HepG2 (cell line): Measurements from ENCODE around the gene TENM3. TPM values are rescaled to one million over a fixed set of nuclear protein-coding genes. Genes with fewer than 3 reads are reported as not detected.

Source experiments
- ATAC-seq: fragments of 200-7000 bp; cut with Tn5 transposase; 3 replicates; pipeline ENCODE4 v1.9.1; 2020; ENCODE audit warnings: mild to moderate bottlenecking, moderate library complexity
- BruUV-seq: library from RNA; stranded (reverse); fragments of 400-500 nt; replicated peaks from 2 replicates; lab custom pipeline; 2021; lab: Mats Ljungman, UMichigan
- CTCF ChIA-PET: fragments of 300-600 bp; formaldehyde crosslinking; extraction: SDS; loops from one replicate; lab custom pipeline; 2021; ENCODE audit warnings: low total read pairs, inconsistent platforms, low intra/inter-chr PET ratio; lab: Yijun Ruan, JAX
- POLR2A ChIA-PET: fragments of 350-600 bp; sonication (Branson Sonifier 250); formaldehyde crosslinking; loops from one replicate; lab custom pipeline; 2020; ENCODE audit warnings: antibody characterized with exemption, inconsistent platforms; lab: Yijun Ruan, JAX
- DNase-seq: peaks from one replicate; pipeline ENCODE4 v3.0.0-alpha.2; 2015; ENCODE audit warnings: low spot score
- FAIRE-seq: peaks from 3 replicates; lab custom pipeline; 2011; peaks lifted over from hg19 to GRCh38; lab: Jason Lieb, UNC
- H2AFZ ChIP-seq: one replicate; pipeline ENCODE4 v1.6.1; 2011; ENCODE audit warnings: low read length, inconsistent platforms
- H3K27ac ChIP-seq: fragments of 300-600 bp; 3 replicates; pipeline ENCODE4 v1.8.0; 2011; ENCODE audit warnings: mixed run types, mild to moderate bottlenecking, mixed read lengths, low read length, inconsistent platforms; ENCODE audit not compliant: insufficient read depth; ENCODE audit errors: extremely low read length
- H3K27me3 ChIP-seq, 2 experiments: fragments of 200-600 bp in 1 of 2; 2 replicates in 1 of 2; 3 replicates in 1 of 2; pipeline versions ENCODE4 v1.6.0 to v1.8.0; 2011; ENCODE audit warnings: low read length in 2 of 2, mild to moderate bottlenecking in 2 of 2, moderate library complexity in 2 of 2, inconsistent platforms in 1 of 2; ENCODE audit not compliant: insufficient read depth in 2 of 2, control insufficient read depth in 1 of 2
- H3K36me3 ChIP-seq, 2 experiments: fragments of 200-600 bp in 1 of 2; replicated peaks in 1 of 2; 2 replicates in 1 of 2; 3 replicates in 1 of 2; pipeline versions ENCODE4 v1.5.1 to v1.8.0; 2011; ENCODE audit warnings: low read length in 2 of 2, inconsistent platforms in 1 of 2; ENCODE audit not compliant: insufficient read depth in 2 of 2, control insufficient read depth in 1 of 2
- H3K4me1 ChIP-seq: 2 replicates; pipeline ENCODE4 v1.5.1; 2012; ENCODE audit warnings: low read length, inconsistent platforms; ENCODE audit not compliant: insufficient read depth
- H3K4me2 ChIP-seq: 2 replicates; pipeline ENCODE4 v1.6.0; 2011; ENCODE audit warnings: low read depth, low read length, inconsistent platforms
- H3K4me3 ChIP-seq, 3 experiments: fragments of 200-600 bp in 1 of 3; sonication (generic), shearing (Covaris generic) in 1 of 3; replicated peaks in 1 of 3; 2 replicates each; pipeline ENCODE4 v1.5.1; 2011 to 2016; ENCODE audit warnings: low read length in 3 of 3, inconsistent platforms in 2 of 3, low read depth in 2 of 3, mild to moderate bottlenecking in 2 of 3, control low read depth in 1 of 3, mixed read lengths in 1 of 3; ENCODE audit not compliant: insufficient read depth in 1 of 3
- H3K79me2 ChIP-seq: one replicate; pipeline ENCODE4 v1.6.1; 2011; ENCODE audit warnings: low read length, inconsistent platforms; ENCODE audit not compliant: insufficient read depth
- H3K9ac ChIP-seq: 2 replicates; pipeline ENCODE4 v1.6.0; 2011; ENCODE audit warnings: mild to moderate bottlenecking, low read depth, low read length, inconsistent platforms; ENCODE audit not compliant: insufficient read depth
- H3K9me3 ChIP-seq: 2 replicates; pipeline ENCODE4 v1.5.1; 2012; ENCODE audit warnings: mild to moderate bottlenecking, low read length
- H4K20me1 ChIP-seq: 2 replicates; pipeline ENCODE4 v1.6.0; 2011; ENCODE audit warnings: inconsistent platforms, mild to moderate bottlenecking, low read length, moderate library complexity; ENCODE audit not compliant: insufficient read depth
- ARID2 ChIP-seq: sonication (generic); formaldehyde crosslinking; IDR thresholded peaks from 2 replicates; pipeline ENCODE4 v1.8.1; 2022; ENCODE audit warnings: mild to moderate bottlenecking, missing genetic modification reagents, borderline replicate concordance
- CENPX ChIP-seq: sonication (generic); formaldehyde crosslinking; IDR thresholded peaks from 2 replicates; pipeline ENCODE4 v1.9.0; 2021; ENCODE audit warnings: mild to moderate bottlenecking, missing genetic modification reagents, moderate library complexity
- FOXM1 ChIP-seq: sonication (generic); formaldehyde crosslinking; IDR thresholded peaks from 2 replicates; pipeline ENCODE4 v1.5.0; 2020; ENCODE audit warnings: missing genetic modification reagents
- GABPA ChIP-seq, 2 experiments: IDR thresholded peaks; 2 replicates each; pipeline ENCODE4 v1.6.1; 2011 to 2016; ENCODE audit warnings: low read depth in 2 of 2, low read length in 1 of 2, missing biosample characterization in 1 of 2, missing genetic modification characterization in 1 of 2
- HNRNPL ChIP-seq: fragments of 200-400 bp; formaldehyde crosslinking; IDR thresholded peaks from 2 replicates; pipeline ENCODE4 v1.6.1; 2017; ENCODE audit warnings: mild to moderate bottlenecking, low read depth, low read length
- HOXA9 ChIP-seq: sonication (generic); formaldehyde crosslinking; IDR thresholded peaks from 2 replicates; pipeline ENCODE4 v1.8.1; 2022; ENCODE audit warnings: missing genetic modification reagents, mild to moderate bottlenecking, moderate library complexity, borderline replicate concordance
- KDM2A ChIP-seq: sonication (generic); formaldehyde crosslinking; IDR thresholded peaks from 2 replicates; pipeline ENCODE4 v1.4.0; 2020; ENCODE audit warnings: low read depth, missing genetic modification reagents, borderline replicate concordance
- MYNN ChIP-seq: sonication (generic); formaldehyde crosslinking; IDR thresholded peaks from 2 replicates; pipeline ENCODE4 v1.4.0; 2020; ENCODE audit warnings: mild to moderate bottlenecking, low read depth, missing genetic modification reagents
- NR2C2 ChIP-seq: sonication (generic); formaldehyde crosslinking; IDR thresholded peaks from 2 replicates; pipeline ENCODE4 v1.4.0; 2020; ENCODE audit warnings: missing genetic modification reagents, mild to moderate bottlenecking, moderate library complexity, borderline replicate concordance
- SMARCE1 ChIP-seq: fragments of 450-650 bp; IDR thresholded peaks from 2 replicates; pipeline ENCODE4 v1.6.1; 2017; ENCODE audit warnings: borderline replicate concordance
- STAG1 ChIP-seq: sonication (generic); formaldehyde crosslinking; IDR thresholded peaks from 2 replicates; pipeline ENCODE4 v1.4.0; 2020; ENCODE audit warnings: missing genetic modification reagents
- ZMAT3 ChIP-seq: sonication (generic); formaldehyde crosslinking; conservative IDR thresholded peaks from 2 replicates; pipeline ENCODE4 v1.7.0; 2021; ENCODE audit warnings: missing genetic modification reagents
- ZNF749 ChIP-seq: sonication (generic); formaldehyde crosslinking; IDR thresholded peaks from 2 replicates; pipeline ENCODE4 v1.8.0; 2022; ENCODE audit warnings: mild to moderate bottlenecking, missing genetic modification reagents, moderate library complexity, borderline replicate concordance
- WGBS: methylation state at CpG from one replicate; pipeline ENCODE4 v1.1.6; 2017; ENCODE audit warnings: low lambda C conversion rate; 5-methylcytosine and 5-hydroxymethylcytosine counted together
- in situ Hi-C: cut with HindIII; loops from 2 replicates; pipeline ENCODE4 v1.10.0; 2017; ENCODE audit warnings: low pct_unique_long_range_greater_than_20kb; ENCODE audit not compliant: extremely low pct_ligation_motif_present
- intact Hi-C: fragments of 100-400 bp; cut with micrococcal nuclease; formaldehyde crosslinking; loops from one replicate; pipeline ENCODE4 v1.10.0; 2022; ENCODE audit not compliant: unreplicated experiment
- polyA plus RNA-seq, 8 experiments: library from polyadenylated mRNA; depleted of rRNA in 3 of 8; stranded (reverse) in 7 of 8; unstranded in 1 of 8; fragments of >200 nt; fragmentation: Illumina TruSeq in 4 of 8; extraction: Trizol in 4 of 8; gene quantifications; 2 replicates each; pipeline versions ENCODE4 v1.2.1 to v1.2.3, GENCODE V29; 2011 to 2016; ENCODE audit warnings: low read depth in 4 of 8, missing spikeins in 1 of 8, mixed read lengths in 1 of 8; ENCODE audit not compliant: insufficient read depth in 1 of 8
- total RNA-seq, 5 experiments: library from RNA; depleted of rRNA; stranded (reverse); fragments of >200 nt; fragmentation: Illumina TruSeq; extraction: Trizol; gene quantifications; 2 replicates each; pipeline ENCODE4 v1.2.3, GENCODE V29; 2016; ENCODE audit warnings: low read depth in 1 of 5
- TF ChIP-seq, protein P1 (sequence below): sonication (generic); formaldehyde crosslinking; IDR thresholded peaks from 2 replicates; pipeline ENCODE4 v1.4.0; 2020; ENCODE audit warnings: missing genetic modification reagents, borderline replicate concordance
- TF ChIP-seq, protein P2 (sequence below): sonication (generic); formaldehyde crosslinking; IDR thresholded peaks from 2 replicates; pipeline ENCODE4 v1.4.0; 2020; ENCODE audit warnings: missing genetic modification reagents
- TF ChIP-seq, protein P3 (sequence below): sonication (generic); formaldehyde crosslinking; IDR thresholded peaks from 2 replicates; pipeline ENCODE4 v1.9.0; 2021; ENCODE audit warnings: missing genetic modification reagents, mild to moderate bottlenecking, borderline replicate concordance

TENM3 gene
- total and polyA plus RNA-seq, 2 of the 13 experiments (the other 11 are each of a cell fraction or from before 2014, with no cell fraction given) = 0.04 TPM; not detected in 1

DNA sequence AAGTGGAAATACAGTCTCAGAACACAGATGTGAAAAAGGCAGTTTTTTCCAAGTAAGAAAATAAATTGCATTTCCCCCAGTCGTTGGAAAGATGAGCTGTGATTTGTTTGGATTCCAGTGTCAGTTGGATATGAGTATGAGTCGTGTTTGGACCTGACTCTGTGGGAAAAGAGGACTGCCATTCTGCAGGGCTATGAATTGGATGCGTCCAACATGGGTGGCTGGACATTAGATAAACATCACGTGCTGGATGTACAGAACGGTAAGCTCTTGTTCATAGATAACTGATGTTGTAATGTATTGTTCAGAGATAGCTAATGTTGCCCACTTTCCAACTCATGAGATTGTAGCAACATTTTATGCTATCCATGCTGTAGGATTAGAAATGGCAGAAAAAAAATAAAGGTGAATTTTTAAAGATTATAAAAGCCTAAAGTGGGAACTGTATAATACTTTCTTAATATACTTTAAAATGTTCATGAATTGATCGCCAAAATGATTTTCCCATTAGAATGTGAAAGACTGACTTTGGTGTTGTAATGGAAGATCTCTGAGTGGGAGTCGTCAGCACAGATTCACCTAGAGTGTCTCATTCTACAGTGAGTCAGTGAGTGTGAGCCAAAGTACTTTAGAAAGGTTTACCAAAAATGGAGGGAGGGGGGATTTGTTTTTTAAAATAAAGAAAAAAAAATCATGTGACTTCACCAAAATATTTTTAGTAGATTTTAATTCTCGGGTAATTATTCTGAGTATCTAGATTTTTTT, 495.3 kb downstream of the TENM3 start (continued):
- TF ChIP-seq, protein P1, sequence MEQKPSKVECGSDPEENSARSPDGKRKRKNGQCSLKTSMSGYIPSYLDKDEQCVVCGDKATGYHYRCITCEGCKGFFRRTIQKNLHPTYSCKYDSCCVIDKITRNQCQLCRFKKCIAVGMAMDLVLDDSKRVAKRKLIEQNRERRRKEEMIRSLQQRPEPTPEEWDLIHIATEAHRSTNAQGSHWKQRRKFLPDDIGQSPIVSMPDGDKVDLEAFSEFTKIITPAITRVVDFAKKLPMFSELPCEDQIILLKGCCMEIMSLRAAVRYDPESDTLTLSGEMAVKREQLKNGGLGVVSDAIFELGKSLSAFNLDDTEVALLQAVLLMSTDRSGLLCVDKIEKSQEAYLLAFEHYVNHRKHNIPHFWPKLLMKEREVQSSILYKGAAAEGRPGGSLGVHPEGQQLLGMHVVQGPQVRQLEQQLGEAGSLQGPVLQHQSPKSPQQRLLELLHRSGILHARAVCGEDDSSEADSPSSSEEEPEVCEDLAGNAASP (CRISPR knock-in tag) = no peak

DNA sequence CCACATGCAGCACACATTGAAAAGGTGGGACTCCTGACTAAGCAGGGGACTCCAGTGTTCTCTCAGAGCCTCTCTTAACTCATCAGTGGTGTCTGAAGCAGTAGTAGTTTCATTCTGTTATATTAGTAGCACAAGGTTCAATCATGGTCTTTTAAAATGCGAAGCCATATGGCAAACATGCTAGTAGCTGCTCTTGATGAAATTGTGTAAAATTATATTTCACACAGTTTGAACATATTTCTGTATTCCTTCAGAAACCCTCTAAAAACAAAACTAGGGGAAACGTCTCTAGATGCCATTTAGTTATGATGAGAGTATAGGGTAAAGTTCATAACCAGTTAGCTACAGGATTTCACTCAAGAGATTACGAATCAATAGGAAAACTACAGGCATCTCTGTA, 497.1 kb downstream of the TENM3 start:
- intact Hi-C loops = no loop called here

More for the DNA sequence above, 497.1 kb downstream of the TENM3 start:
- Histone ChIP-seq H2AFZ (no peak overlapping the region), H3K9me3 (no peaks in the 10 kb centered on the region), H3K79me2 (no peaks in the 10 kb centered on the region), H4K20me1 (no peaks in the 10 kb centered on the region), H3K9ac (no peak overlapping the region), H3K36me3 (no peaks in the 10 kb centered on the region), H3K27ac (no peak overlapping the region), H3K4me2 (no peak overlapping the region), H3K4me1 (no peaks in the 10 kb centered on the region), H3K27me3 (no peaks in the 10 kb centered on the region), H3K4me3 (no peak overlapping the region)
- TF ChIP-seq NR2C2 (CRISPR knock-in tag) = no peak
- no peak for TF ChIP-seq SMARCE1
- TF ChIP-seq HOXA9 (CRISPR knock-in tag) = no peak
- TF ChIP-seq FOXM1 = no peak
- TF ChIP-seq ARID2 (CRISPR knock-in tag) = no peak
- no peak for TF ChIP-seq GABPA (IDR thresholded peaks at IDR 0.05; ENCODE audit: low read depth, low read length)
- TF ChIP-seq GABPA (CRISPR knock-in tag; IDR thresholded peaks at IDR 0.05; ENCODE audit: low read depth) = no peak
- TF ChIP-seq STAG1 = no peak
- no peak for TF ChIP-seq KDM2A (CRISPR knock-in tag)
- TF ChIP-seq, protein P2, sequence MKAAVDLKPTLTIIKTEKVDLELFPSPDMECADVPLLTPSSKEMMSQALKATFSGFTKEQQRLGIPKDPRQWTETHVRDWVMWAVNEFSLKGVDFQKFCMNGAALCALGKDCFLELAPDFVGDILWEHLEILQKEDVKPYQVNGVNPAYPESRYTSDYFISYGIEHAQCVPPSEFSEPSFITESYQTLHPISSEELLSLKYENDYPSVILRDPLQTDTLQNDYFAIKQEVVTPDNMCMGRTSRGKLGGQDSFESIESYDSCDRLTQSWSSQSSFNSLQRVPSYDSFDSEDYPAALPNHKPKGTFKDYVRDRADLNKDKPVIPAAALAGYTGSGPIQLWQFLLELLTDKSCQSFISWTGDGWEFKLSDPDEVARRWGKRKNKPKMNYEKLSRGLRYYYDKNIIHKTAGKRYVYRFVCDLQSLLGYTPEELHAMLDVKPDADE (CRISPR knock-in tag) = no peak
- no peak for TF ChIP-seq MYNN (CRISPR knock-in tag)
- TF ChIP-seq CENPX = no peak
- TF ChIP-seq ZNF749 = no peak
- TF ChIP-seq, protein P3, sequence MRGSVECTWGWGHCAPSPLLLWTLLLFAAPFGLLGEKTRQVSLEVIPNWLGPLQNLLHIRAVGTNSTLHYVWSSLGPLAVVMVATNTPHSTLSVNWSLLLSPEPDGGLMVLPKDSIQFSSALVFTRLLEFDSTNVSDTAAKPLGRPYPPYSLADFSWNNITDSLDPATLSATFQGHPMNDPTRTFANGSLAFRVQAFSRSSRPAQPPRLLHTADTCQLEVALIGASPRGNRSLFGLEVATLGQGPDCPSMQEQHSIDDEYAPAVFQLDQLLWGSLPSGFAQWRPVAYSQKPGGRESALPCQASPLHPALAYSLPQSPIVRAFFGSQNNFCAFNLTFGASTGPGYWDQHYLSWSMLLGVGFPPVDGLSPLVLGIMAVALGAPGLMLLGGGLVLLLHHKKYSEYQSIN (CRISPR knock-in tag) = no peak
- no peak for TF ChIP-seq ZMAT3
- TF ChIP-seq HNRNPL = no peak
- WGBS = 29% methylated on average over 3 of the region's 3 CpGs
- FAIRE-seq = no peak
- no peak for DNase-seq
- ATAC-seq = no peak
- CTCF ChIA-PET = no interaction called here
- POLR2A ChIA-PET = no interaction called here
- in situ Hi-C loops = no loop called here
- no TSS peak for BruUV-seq
